Smooth muscle cell (in vitro differentiated cells): Measurements from ENCODE around the gene ERBB2. TPM values are rescaled to one million over a fixed set of nuclear protein-coding genes. Genes with fewer than 3 reads are reported as not detected.
"Not testable (repeated sequence)": the region's sequence is repeated elsewhere in the genome, so short reads cannot be mapped to it uniquely, and the experiment has no call there.

ENCODE experiments used
- DNase-seq: peaks from one replicate; lab custom pipeline; 2025; ENCODE audit not compliant: unreplicated experiment; lab: John Stamatoyannopoulos, UW
- H2AFZ ChIP-seq: fragments of 200-600 bp; sonication (generic); 2 replicates; pipeline ENCODE4 v1.6.0; 2016; ENCODE audit warnings: antibody characterized with exemption, low read depth, mild to moderate bottlenecking
- H3F3A ChIP-seq: fragments of 200-600 bp; sonication (generic); 2 replicates; pipeline ENCODE4 v1.6.0; 2017; ENCODE audit warnings: antibody characterized with exemption, low read depth
- H3K27ac ChIP-seq: fragments of 200-600 bp; sonication (generic); 2 replicates; pipeline ENCODE4 v1.5.1; 2016; ENCODE audit warnings: low read depth, mild to moderate bottlenecking
- H3K27me3 ChIP-seq: fragments of 200-600 bp; sonication (generic); 2 replicates; pipeline ENCODE4 v1.6.1; 2016; ENCODE audit warnings: low read depth, mild to moderate bottlenecking
- H3K36me3 ChIP-seq: fragments of 200-600 bp; sonication (generic); 2 replicates; pipeline ENCODE4 v1.5.1; 2016; ENCODE audit warnings: low read depth
- H3K4me1 ChIP-seq: fragments of 200-600 bp; sonication (generic); 2 replicates; pipeline ENCODE4 v1.5.1; 2016; ENCODE audit warnings: low read depth
- H3K4me2 ChIP-seq: fragments of 200-600 bp; sonication (generic); 2 replicates; pipeline ENCODE4 v1.6.0; 2016; ENCODE audit warnings: mild to moderate bottlenecking
- H3K4me3 ChIP-seq: fragments of 200-600 bp; sonication (generic); 2 replicates; pipeline ENCODE4 v1.5.1; 2016; ENCODE audit warnings: mild to moderate bottlenecking
- H3K79me2 ChIP-seq: fragments of 200-600 bp; sonication (generic); 2 replicates; pipeline ENCODE4 v1.6.0; 2016; ENCODE audit warnings: low read depth, mild to moderate bottlenecking
- H3K9ac ChIP-seq: fragments of 200-600 bp; sonication (generic); 2 replicates; pipeline ENCODE4 v1.6.0; 2016; ENCODE audit warnings: low read depth
- H3K9me3 ChIP-seq: fragments of 200-600 bp; sonication (generic); replicated peaks from 2 replicates; pipeline ENCODE4 v1.5.1; 2016; ENCODE audit warnings: low read depth
- H4K20me1 ChIP-seq: fragments of 200-600 bp; sonication (generic); 2 replicates; pipeline ENCODE4 v1.6.0; 2016; ENCODE audit warnings: low read depth
- CTCF ChIP-seq: fragments of 200-600 bp; sonication (generic); IDR thresholded peaks from 2 replicates; pipeline ENCODE4 v1.5.1; 2017; ENCODE audit warnings: borderline replicate concordance, mild to moderate bottlenecking, antibody characterized with exemption; ENCODE audit not compliant: insufficient read depth, poor library complexity, severe bottlenecking
- WGBS: methylation state at CpG from one replicate; pipeline ENCODE4 v1.1.7; 2016; ENCODE audit warnings: low lambda C conversion rate; 5-methylcytosine and 5-hydroxymethylcytosine counted together
- polyA plus RNA-seq: library from polyadenylated mRNA; unstranded; fragments of >200 nt; fragmentation: Nextera tagmentation; extraction: Ambion mirVana; gene quantifications from 2 replicates; pipeline ENCODE4 v1.2.1, GENCODE V29; 2016
- total RNA-seq: library from RNA; depleted of rRNA; stranded (reverse); fragments of >200 nt; gene quantifications from 2 replicates; pipeline ENCODE4 v1.2.3, GENCODE V29; 2014

The ERBB2 gene
- total and polyA plus RNA-seq, 2 experiments from 2014 or later, result 49.4 to 53.6 TPM

GRCh38 chr17:39709319-39709997, 9.6 kb downstream of the ERBB2 start:
- Histone ChIP-seq H3K9ac (no peak overlapping the region), H3K27ac (no peak overlapping the region), H3K9me3 (no peaks in the 10 kb centered on the region), H3K27me3 (no peaks in the 10 kb centered on the region), H3K36me3 (no peaks in the 10 kb centered on the region), H3K4me3 (no peak overlapping the region), H3K79me2 (peaks cover 2% of the 10 kb centered on the region), H3K4me2 (no peak overlapping the region), H2AFZ (no peak overlapping the region), H4K20me1 (peaks cover 32% of the 10 kb centered on the region), H3K4me1 (peaks cover 9% of the 10 kb centered on the region), H3F3A (no peaks in the 10 kb centered on the region)
- DNase-seq, result no peak
- TF ChIP-seq CTCF, result no peak
- WGBS, result 96% methylated on average over 14 of the region's 14 CpGs

- Histone ChIP-seq H3K4me1 (peaks cover 1% of the 10 kb centered on the region), H3K27me3 (no peaks in the 10 kb centered on the region), H3K36me3 (no peaks in the 10 kb centered on the region), H3K27ac (no peak overlapping the region), H3K4me2 (no peak overlapping the region), H3F3A (no peaks in the 10 kb centered on the region), H3K9me3 (no peaks in the 10 kb centered on the region), H2AFZ (no peak overlapping the region), H3K79me2 (peaks cover 2% of the 10 kb centered on the region), H3K4me3 (no peak overlapping the region), H4K20me1 (peaks cover 24% of the 10 kb centered on the region), H3K9ac (no peak overlapping the region)
- DNase-seq, result no peak
- WGBS, result 98% methylated on average over 20 of the region's 20 CpGs
- TF ChIP-seq CTCF, result no peak
These were observed 10.4 kb downstream of the ERBB2 start for GRCh38 chr17:39709998-39710964.

- not testable (repeated sequence) for H3K79me2 ChIP-seq, H3K9ac ChIP-seq, H3K27me3 ChIP-seq, H3F3A ChIP-seq, H3K36me3 ChIP-seq, H3K9me3 ChIP-seq, H3K4me2 ChIP-seq, H2AFZ ChIP-seq, H3K4me3 ChIP-seq, H3K27ac ChIP-seq, DNase-seq, H3K4me1 ChIP-seq
- H4K20me1 ChIP-seq, result peaks cover 16% of the 10 kb centered on the region
- WGBS, result 96% methylated on average over 11 of the region's 11 CpGs
These were observed 11.2 kb downstream of the ERBB2 start for GRCh38 chr17:39711071-39711470.

- Histone ChIP-seq H3K27ac (no peak overlapping the region), H3K4me3 (no peak overlapping the region), H3K79me2 (no peaks in the 10 kb centered on the region), H3F3A (no peaks in the 10 kb centered on the region), H3K9ac (no peak overlapping the region), H3K36me3 (no peaks in the 10 kb centered on the region), H4K20me1 (peaks cover 8% of the 10 kb centered on the region), H3K4me1 (no peaks in the 10 kb centered on the region), H2AFZ (no peak overlapping the region), H3K9me3 (no peaks in the 10 kb centered on the region), H3K4me2 (no peak overlapping the region), H3K27me3 (no peaks in the 10 kb centered on the region)
- no peak for TF ChIP-seq CTCF
- 96% methylated on average over 10 of the region's 10 CpGs for WGBS
- no peak for DNase-seq
These were observed 12.0 kb downstream of the ERBB2 start for GRCh38 chr17:39711851-39712250.
